Endothelial cell of hepatic sinusoid (primary cell): ENCODE measurements around the gene ADGRL2.

Source experiments
- in situ Hi-C: cut with HindIII; loops from 2 replicates; pipeline ENCODE4 v1.10.0; 2017; ENCODE audit warnings: low sequenced_read_pairs

ADGRL2 gene

DNA sequence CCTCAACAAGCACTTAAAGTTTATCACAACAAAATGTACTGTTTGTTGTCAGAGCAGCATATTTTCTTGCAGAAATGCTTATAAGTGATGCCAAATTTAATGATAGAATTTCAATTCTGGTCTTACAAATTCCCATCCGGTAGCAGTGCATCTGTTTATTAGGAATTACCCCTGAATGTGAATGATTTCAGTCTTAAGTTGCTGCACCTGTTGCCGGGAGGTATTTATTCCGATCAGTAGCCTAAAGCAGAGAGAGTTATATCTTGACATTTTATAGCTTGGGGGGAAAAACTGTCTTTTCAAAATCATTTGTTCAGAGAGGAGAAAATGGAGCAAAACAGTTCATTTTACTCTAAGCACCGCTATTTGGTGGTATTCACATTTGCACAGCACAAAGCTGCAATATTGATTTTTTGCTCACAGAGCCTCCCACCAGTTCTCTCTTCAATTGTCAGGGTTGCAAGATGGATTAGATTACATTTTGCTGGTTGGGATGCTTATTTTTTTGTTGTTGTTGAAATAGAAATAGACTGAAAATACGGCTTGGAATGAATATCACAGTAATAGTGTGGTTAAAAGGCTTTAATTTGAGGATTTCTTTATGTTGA lies 98.6 kb downstream of the ADGRL2 start:
- in situ Hi-C loops = no loop called here

DNA sequence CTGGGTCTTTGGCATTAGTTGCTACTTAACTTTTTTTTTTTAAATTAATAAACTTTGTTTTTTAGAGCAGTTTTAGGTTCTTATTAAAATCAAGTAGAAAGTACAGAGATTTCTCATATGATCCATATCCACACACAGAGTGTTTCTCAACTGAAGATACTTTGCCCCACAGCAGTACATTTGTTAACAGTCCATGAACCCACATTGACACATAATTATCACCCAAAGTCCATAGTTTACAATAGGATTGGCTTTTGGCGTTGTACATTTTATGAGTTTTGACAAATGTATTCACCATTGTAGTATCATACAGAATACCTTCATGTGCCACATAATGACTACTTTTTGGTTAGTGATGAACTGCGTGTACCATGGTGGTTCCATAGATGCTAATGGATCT lies 106.8 kb downstream of the ADGRL2 start:
- in situ Hi-C loops = no loop called here

DNA sequence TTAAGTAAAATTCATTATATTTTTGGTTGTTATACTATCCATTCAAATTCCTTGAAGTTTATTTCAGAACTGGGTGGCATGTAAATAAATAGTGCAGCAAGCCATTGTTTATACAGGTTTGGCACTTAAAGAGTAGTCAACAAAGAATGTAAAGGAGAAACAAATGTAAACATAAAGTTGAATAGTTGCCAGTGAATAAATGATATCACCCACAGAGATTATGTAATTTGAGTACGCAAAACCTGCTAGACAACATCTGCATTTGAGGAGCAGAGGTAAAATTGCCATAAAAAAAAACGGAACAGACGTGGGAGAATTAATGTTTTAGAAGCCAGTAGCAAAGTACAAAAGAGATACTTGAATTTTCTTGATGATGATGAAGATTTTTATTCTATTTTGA lies 111.6 kb downstream of the ADGRL2 start:
- in situ Hi-C loops = no loop called here

DNA sequence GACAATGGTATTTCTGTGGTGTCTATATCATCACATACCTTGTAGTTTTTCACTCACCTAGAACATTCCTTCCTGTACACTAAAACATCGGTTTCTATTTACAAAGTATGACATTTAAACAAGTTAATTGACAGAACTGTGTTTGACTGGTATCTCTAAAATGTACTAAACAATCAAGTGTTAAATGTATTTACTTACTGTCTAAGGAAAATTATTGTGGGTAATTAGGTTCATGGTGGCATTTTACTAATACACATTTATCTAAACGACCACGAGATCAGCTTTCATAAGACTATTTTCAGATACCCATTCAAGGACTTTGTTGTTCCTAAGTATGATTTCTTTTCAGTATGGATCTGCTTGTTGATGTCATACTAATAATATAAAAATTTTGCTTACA lies 115.2 kb downstream of the ADGRL2 start:
- in situ Hi-C loops = no loop called here

DNA sequence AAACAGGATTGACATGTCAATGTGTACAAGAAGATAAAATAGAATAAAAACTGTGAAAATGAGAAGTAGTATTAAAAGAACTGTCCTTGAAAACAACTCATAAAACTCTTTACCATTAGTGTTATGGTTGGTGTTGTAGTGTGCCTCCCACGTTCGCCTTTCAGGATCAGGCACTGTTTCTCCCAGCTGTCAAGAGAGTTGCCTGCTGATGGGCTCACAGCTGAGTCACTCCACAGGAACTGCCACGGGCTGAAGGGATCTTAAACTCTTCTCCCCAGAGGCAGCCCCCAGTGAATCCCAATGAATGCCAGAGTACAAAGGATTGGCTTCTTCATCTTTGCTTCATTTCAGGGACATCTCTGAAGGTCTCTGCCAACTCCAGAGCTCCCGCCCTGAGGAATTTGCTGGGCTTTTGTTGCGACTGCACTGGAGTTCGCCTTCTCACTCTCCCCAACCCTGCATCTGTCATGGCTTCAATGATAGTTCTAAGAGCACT lies 119.6 kb downstream of the ADGRL2 start:
- in situ Hi-C loops = no loop called here

DNA sequence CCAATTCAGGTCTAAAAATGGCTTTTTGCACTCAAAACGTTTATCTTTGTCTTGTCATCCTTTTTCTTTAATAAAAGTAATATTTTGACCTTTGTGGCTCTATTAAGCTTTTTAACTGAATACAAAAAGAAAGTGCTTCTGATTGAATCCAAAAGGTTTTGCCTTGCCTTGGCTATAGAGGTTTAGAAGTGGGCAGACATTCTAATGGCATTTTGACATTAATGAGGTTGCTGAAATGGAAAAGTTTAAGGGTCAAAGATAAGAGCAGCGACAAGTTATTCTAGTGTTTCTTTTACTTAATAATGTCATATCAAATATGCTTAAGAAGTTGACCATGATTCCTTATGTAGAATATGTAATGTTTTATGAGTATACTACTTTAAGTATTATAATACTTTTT lies 120.2 kb downstream of the ADGRL2 start:
- in situ Hi-C loops = no loop called here

DNA sequence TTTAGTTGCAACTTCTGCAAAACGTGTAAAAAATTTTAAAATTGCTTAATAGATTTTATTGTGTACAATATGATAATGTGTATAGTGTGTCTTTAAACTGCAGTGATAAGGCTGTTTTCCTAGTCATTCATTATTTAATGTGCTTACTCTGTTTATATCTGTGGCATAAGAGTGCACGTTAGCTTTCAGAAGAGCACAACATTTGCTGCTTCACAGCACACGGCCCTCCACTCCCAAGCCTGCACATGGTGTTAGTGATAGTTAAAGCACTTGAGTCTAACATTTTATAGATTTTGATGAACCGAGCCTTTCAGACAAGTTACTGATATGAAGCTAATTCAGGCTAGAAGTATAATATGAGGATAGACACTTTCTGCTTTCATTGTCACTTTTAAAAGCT lies 120.6 kb downstream of the ADGRL2 start:
- in situ Hi-C loops = no loop called here

DNA sequence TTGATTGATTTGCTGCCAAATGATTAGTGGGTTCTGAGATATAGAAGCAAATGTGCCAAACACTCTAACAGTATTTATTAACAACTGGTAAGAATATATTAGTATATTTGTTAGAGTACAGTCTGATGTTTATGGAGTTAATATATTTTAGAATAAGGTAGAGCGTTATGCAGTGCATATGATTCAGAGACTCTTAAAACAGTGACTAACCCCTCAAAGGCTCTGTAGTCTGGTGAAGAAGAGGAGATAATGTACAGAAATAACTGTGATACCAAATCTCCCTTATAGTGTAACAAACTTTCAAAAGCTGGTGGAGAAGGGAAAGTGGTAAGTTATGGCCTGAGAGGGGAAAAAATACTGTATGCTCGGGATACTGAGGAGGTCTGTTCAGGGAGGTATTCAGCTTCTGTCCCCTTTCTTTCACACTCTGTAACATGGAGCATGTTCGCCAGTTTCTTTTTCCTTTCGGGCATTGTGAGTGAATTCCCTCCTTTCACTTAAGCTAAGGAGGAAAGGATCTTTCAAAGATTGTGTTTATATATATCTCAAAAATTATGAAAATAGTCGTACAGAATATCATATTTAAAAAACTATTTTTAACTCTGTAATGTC lies 121.2 kb downstream of the ADGRL2 start:
- in situ Hi-C loops = no loop called here

DNA sequence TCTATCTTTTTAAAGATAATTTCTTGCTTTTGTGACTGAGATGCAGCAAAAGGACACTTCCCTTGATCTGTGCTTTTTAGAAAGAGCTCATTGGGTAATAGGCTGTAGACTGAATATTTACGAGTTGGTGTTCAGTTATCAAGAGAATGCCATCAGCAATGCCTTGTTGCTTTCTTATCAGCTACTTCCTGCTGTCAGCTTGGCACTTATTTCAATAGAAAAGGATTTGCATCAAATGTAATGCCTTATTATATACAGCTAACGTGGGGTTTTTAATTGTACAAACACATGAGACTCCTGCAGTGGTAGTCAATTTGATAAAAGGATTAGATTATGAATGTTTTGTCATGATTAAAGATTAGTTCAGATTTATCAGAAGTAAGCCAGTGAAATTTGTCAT lies 122.2 kb downstream of the ADGRL2 start:
- in situ Hi-C loops = no loop called here

DNA sequence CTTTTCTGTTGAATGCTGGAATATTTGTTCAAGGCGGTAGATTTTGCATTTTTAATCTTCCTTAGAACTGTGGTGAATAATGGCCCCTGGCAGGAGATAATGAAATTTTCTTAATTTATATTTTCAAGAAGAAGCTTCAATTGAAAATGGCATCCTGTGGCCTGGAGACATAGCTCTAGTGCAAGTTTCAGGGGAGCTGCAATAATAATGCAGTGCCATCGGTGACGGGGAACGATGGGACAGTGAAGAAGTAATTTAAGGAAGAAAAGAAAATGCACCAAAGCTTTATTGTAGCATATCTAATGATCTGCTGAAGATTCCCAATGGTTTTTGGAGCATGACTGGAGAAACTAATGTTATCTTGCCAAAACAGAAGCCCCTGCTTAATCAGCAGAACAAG lies 128.4 kb downstream of the ADGRL2 start:
- in situ Hi-C loops = no loop called here

DNA sequence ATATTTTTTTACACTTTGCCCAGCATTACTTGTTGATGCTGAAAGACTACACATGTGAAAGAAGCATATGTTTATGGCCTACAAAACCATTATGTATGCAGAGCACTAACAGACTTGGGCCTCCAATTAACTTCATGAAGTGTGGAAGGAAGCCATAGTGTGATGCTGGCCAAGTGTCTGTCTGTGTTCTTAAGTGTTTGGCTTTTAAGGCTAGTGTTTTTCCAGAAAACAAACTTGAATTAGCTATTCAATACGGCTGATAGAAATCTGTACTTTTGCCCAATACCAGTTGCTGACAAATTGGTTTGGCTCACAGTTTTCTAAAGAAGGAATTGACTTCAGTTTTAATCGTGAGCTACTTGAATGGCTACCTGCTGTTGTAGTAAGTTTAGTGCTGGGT lies 136.1 kb downstream of the ADGRL2 start:
- in situ Hi-C loops = no loop called here

DNA sequence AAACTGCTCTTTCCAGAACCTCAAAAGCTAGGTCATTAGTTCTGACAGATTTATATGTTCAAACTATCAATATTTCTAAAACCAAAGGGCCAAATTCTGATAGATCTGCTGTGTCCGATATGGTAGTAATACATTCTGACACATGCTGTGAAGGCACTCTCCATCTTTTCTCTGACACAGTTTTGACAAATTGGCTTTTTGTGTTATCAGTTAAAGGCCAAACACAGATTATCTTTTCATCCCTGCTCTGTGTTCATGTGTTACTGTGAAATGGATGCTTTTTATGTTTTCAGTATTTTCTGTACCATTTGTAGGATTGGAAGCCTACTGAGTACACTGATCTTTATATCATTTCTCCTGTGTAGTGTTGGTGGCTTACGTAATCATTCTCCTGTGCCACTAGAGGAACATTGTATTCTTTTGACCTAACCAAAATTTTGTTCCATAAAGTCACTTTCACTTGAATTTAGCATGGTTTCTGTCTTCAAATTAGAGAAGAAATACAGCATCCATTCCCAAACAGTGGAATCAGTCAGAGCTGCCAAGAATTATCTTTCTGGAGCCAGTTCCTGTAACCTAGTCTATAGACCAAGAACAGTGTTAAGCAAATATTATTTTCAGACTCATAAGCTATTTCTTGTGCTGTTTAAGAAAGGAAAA lies 137.2 kb downstream of the ADGRL2 start:
- in situ Hi-C loops = no loop called here

DNA sequence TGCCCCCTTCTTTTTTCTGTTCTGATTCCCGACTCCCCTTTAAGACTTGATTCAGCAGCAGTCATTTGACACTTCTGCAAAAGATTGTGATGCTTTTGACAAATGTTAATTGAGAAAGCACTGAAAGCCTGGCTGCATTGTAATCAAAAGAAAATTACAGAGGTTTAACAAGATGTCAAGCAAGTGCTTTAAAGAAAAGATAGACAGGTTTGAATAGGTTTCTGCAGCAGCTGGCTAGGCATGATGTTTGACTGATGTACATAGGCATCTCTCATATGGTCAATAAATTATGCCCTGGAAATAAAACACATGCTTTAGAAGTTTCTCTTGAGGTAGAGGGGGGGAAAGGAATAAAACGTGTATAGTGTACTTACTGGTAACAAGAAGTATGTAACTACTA lies 147.8 kb downstream of the ADGRL2 start:
- in situ Hi-C loops = no loop called here

DNA sequence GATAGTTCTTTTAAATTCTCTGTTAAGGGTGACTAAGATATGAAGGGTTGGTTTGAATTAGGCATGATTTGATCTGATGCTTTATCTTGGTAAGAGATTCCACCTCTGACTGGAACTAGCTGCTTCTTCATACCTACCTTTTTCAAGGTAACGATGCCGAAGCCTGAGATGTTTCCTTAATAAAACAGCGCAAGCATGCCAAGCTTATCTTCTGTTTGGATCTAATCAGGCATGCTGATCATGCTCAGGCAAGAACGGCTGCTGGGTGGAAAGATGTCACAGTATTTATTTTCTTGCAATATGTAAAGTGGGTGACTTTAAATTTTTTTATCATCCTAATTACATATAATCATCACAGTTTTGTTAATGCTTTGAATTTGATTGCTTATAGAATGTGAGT lies 148.7 kb downstream of the ADGRL2 start:
- in situ Hi-C loops = no loop called here

DNA sequence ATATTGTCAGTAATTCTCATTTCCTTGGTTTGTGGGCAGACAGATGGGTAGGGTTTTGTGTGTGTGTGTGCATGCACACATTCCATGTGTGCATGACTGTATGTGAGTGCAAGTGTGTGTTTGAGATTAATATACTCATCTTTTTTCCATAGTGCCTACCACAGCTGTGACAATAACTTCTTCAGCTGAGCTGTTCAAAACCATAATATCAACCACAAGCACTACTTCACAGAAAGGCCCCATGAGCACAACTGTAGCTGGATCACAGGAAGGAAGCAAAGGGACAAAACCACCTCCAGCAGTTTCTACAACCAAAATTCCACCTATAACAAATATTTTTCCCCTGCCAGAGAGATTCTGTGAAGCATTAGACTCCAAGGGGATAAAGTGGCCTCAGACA lies 149.3 kb downstream of the ADGRL2 start:
- in situ Hi-C loops = no loop called here

DNA sequence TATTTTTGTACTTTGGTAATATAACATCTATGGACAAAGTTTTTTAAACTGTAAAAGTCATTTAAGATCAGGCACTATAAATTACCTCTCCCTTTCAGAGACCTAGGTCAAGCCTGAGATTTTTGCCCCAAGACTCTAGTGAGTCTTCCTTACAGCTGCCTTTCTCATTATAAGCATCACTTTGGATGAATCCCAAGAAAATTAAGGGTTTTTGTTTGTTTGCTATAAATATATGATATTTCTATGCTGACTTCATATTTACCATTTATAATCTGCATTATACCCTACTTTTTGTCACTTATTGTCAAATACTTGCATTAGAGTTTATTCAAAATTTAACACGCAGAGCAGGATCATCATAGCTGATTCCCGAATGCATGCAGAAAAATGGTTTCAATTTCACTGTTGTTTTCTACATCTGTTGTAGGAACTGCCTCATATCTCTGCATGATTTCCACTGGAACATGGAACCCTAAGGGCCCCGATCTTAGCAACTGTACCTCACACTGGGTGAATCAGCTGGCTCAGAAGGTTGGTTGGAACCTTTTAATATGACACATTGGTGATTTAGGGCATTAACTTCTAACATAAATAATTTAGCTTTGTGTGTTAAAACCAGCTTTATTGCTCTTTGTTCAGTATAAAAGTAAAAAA lies 150.0 kb downstream of the ADGRL2 start:
- in situ Hi-C loops = no loop called here

DNA sequence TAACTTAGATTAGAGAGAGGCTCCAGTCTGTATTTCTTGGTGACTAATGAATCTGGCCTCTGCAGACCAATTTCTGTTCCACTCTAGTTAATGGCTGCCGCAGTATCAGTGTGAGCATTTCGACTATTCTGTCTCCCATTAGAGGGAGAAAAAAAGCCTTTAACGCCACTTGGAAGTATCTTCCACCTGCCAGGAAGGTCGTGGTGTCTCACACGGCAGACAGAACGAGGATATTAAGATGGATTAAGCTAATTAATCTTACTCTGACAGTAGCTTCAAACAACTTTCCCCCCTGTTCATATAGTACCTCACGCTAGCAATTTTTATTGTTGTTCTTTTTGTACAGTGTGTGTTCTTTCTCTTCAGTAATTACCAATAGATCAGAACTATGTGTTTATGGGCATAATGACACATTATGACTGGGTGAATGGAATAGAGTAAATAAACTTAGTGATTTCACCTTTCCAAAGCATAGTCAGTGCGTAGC lies 153.8 kb downstream of the ADGRL2 start:
- in situ Hi-C loops = no loop called here

DNA sequence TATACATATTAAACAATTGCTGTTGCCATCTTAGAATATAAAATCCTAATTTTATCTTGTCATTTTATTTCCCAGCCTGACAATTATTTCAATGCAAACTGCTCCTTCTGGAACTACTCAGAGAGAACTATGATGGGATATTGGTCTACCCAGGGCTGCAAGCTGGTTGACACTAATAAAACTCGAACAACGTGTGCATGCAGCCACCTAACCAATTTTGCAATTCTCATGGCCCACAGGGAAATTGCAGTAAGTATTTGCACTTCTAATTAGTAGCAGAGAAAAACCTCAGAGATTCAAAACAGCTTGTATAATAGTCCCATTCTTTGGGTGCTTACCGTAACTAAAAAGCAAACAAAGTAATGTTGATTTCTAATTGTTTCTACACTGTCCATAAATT lies 167.2 kb downstream of the ADGRL2 start:
- in situ Hi-C loops = no loop called here

DNA sequence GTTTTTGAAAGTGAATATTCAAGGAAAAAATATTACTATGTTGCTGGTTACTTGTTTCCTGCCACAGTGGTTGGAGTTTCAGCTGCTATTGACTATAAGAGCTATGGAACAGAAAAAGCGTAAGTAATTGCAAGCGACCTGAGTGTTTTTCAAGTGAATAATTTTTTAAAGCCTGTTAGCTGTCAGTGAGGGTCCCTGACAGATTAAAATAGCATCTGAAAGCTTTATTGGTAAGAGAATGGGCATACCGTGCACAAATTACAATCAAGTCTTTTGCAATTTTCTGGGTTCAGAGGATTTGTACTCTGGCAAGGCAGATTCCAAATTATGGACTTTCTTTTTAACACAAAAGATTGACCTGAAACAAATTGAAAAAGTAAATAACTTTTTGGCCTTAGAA lies 169.7 kb downstream of the ADGRL2 start:
- in situ Hi-C loops = no loop called here

DNA sequence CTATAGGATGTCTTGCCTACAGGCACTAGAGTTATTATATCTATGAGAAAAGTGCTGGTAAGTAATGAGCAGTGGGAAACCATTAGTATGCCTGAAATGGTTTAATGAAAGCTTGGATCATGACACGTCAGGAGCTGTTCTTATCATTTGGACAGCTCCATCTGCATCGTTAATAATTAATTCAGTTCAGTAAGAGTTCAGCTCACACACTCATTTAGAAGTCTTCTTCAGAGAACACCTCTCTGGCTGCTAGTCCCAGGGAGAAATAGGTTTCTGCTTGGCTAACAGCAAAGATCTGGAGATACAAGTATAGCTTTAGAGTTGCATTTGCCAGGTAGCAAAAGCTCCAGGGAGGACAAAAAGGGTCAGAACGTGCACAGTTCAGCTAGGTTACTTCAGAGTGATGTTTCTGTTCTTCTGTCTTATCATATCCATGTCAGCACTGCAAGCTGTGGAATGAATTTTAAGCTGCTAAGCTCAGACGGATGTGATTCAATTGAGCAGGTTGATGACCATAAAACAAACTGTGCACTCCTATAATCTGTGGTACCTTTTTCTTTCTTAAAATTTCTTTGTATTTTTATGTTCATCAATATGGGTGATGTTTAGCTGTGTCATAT lies 173.6 kb downstream of the ADGRL2 start:
- in situ Hi-C loops = no loop called here

DNA sequence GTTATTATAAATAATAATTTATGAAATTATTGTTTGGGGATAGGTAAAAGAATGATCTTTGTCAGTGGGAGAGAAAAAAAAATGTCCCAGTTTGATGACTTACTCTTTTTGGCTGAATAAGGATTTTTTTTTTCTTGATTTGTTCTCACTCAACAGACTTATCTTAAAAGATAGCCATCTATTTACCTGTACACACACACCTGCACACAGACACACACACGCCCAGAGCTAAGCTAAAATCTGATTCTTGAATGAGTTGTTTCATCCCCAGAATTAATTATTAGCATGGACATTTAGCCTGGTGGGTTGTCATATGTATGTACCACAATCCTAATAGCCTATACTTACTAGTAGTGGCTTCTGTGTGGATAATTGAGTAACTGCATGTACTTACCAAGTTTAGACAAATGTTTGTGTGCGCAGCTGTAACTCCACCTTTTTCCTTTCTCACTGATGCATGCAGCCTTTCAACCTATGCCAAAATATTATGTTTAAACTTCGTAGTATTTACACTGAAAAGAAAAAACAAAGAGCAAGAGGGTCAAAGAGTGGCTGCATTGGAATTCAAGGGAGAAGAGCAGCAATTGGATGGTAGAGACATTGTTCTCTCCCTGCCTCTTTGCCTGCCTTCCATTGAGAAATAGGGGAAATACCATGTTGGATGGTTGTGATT lies 174.3 kb downstream of the ADGRL2 start:
- in situ Hi-C loops = no loop called here
